ENCODE results near the gene CPO.
"Not testable (repeated sequence)": the region's sequence is repeated elsewhere in the genome, so short reads cannot be mapped to it uniquely, and the experiment has no call there.

Gene CPO

DNA sequence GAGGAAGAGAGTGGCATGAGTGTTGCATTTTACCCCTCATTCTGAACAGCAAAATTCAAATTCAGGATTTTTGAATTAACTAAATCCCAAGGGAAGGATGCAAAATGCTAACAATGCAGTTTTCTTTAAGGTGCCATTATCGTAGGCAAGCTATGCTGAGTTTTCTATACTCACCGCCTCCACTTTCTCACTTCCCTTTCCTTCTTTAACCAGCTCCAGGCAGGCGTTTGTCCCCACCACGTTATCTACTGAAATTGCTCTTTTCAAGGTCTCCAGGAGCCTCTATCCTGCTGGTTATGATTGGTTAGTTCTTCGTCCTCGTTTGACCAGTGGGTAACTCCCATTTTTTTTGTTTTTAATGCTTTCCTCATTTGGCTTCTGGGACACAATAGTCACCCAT is 1.8 kb upstream of the CPO start:
- Histone ChIP-seq H3K4me3 (ENCODE audit: low read length in 2 of 2) (no peak overlapping the region), H3K27me3 (ENCODE audit: control insufficient read depth in 2 of 2, insufficient read depth in 2 of 2, low read length in 2 of 2) (no peaks in the 10 kb centered on the region), H3K27ac (ENCODE audit: low read depth in 2 of 2, low read length in 2 of 2) (no peak overlapping the region), H3K9me3 (ENCODE audit: control insufficient read depth in 2 of 2, low read length in 2 of 2) (no peaks in the 10 kb centered on the region), H3K4me1 (ENCODE audit: control insufficient read depth in 2 of 2, insufficient read depth in 2 of 2, low read length in 2 of 2) (no peaks in the 10 kb centered on the region), H3K9ac (ENCODE audit: low read depth in 1 of 2, low read length in 2 of 2) (no peak overlapping the region), H3K36me3 (ENCODE audit: control insufficient read depth in 2 of 2, insufficient read depth in 2 of 2, low read length in 2 of 2) (no peaks in the 10 kb centered on the region)

- no peaks in the 10 kb centered on the region for H3K4me1 ChIP-seq (ENCODE audit: control insufficient read depth in 2 of 2, insufficient read depth in 2 of 2, low read length in 2 of 2)
- H3K9ac ChIP-seq (ENCODE audit: low read depth in 1 of 2, low read length in 2 of 2), result no peak overlapping the region
- H3K4me3 ChIP-seq (ENCODE audit: low read length in 2 of 2), result no peak overlapping the region
- no peaks in the 10 kb centered on the region for H3K36me3 ChIP-seq (ENCODE audit: control insufficient read depth in 2 of 2, insufficient read depth in 2 of 2, low read length in 2 of 2)
- no peaks in the 10 kb centered on the region for H3K9me3 ChIP-seq (ENCODE audit: control insufficient read depth in 2 of 2, low read length in 2 of 2)
- no peaks in the 10 kb centered on the region for H3K27me3 ChIP-seq (ENCODE audit: control insufficient read depth in 2 of 2, insufficient read depth in 2 of 2, low read length in 2 of 2)
- no peak overlapping the region for H3K27ac ChIP-seq (ENCODE audit: low read depth in 2 of 2, low read length in 2 of 2)
Observed at GRCh38 chr2:206940546-206940945, 1.2 kb downstream of the CPO start.

GRCh38 chr2:206942592-206943478 is 3.5 kb downstream of the CPO start:
- Histone ChIP-seq H3K4me3 (ENCODE audit: low read length in 2 of 2) (no peak overlapping the region), H3K27me3 (ENCODE audit: control insufficient read depth in 2 of 2, insufficient read depth in 2 of 2, low read length in 2 of 2) (no peaks in the 10 kb centered on the region), H3K9ac (ENCODE audit: low read depth in 1 of 2, low read length in 2 of 2) (no peak overlapping the region), H3K9me3 (ENCODE audit: control insufficient read depth in 2 of 2, low read length in 2 of 2) (no peaks in the 10 kb centered on the region), H3K36me3 (ENCODE audit: control insufficient read depth in 2 of 2, insufficient read depth in 2 of 2, low read length in 2 of 2) (no peaks in the 10 kb centered on the region), H3K4me1 (ENCODE audit: control insufficient read depth in 2 of 2, insufficient read depth in 2 of 2, low read length in 2 of 2) (no peaks in the 10 kb centered on the region), H3K27ac (ENCODE audit: low read depth in 2 of 2, low read length in 2 of 2) (no peak overlapping the region)

DNA sequence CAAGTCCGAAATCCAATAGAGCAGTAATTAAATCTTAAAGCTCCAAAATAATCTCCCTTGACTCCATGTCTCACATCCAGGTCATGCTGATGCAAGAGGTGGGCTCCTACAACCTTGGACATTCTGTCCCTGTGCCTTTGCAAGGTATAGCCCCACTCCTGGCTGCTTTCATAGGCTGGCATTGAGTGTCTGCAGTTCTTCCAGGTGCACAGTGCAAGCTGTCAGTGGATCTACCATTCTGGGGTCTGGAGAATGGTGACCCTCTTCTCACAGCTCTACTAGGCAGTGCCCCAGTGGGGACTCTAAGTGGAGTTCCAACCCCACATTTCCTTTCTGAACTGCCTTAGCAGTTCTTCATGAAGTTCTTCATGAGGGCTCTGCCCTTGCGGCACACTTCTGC is 14.1 kb downstream of the CPO start:
- H3K27ac ChIP-seq (ENCODE audit: low read depth in 2 of 2, low read length in 2 of 2); H3K4me3 ChIP-seq (ENCODE audit: low read length in 2 of 2); H3K36me3 ChIP-seq (ENCODE audit: control insufficient read depth in 2 of 2, insufficient read depth in 2 of 2, low read length in 2 of 2); H3K4me1 ChIP-seq (ENCODE audit: control insufficient read depth in 2 of 2, insufficient read depth in 2 of 2, low read length in 2 of 2); H3K27me3 ChIP-seq (ENCODE audit: control insufficient read depth in 2 of 2, insufficient read depth in 2 of 2, low read length in 2 of 2); H3K9me3 ChIP-seq (ENCODE audit: control insufficient read depth in 2 of 2, low read length in 2 of 2); H3K9ac ChIP-seq (ENCODE audit: low read depth in 1 of 2, low read length in 2 of 2): not testable (repeated sequence)

GRCh38 chr2:206955253-206955652 is 15.9 kb downstream of the CPO start:
- H3K4me1 ChIP-seq (ENCODE audit: control insufficient read depth in 2 of 2, insufficient read depth in 2 of 2, low read length in 2 of 2), result no peaks in the 10 kb centered on the region
- no peak overlapping the region for H3K9ac ChIP-seq (ENCODE audit: low read depth in 1 of 2, low read length in 2 of 2)
- H3K4me3 ChIP-seq (ENCODE audit: low read length in 2 of 2), result no peak overlapping the region
- H3K27ac ChIP-seq (ENCODE audit: low read depth in 2 of 2, low read length in 2 of 2), result no peak overlapping the region
- no peaks in the 10 kb centered on the region for H3K36me3 ChIP-seq (ENCODE audit: control insufficient read depth in 2 of 2, insufficient read depth in 2 of 2, low read length in 2 of 2)
- no peaks in the 10 kb centered on the region for H3K9me3 ChIP-seq (ENCODE audit: control insufficient read depth in 2 of 2, low read length in 2 of 2)
- no peaks in the 10 kb centered on the region for H3K27me3 ChIP-seq (ENCODE audit: control insufficient read depth in 2 of 2, insufficient read depth in 2 of 2, low read length in 2 of 2)

DNA sequence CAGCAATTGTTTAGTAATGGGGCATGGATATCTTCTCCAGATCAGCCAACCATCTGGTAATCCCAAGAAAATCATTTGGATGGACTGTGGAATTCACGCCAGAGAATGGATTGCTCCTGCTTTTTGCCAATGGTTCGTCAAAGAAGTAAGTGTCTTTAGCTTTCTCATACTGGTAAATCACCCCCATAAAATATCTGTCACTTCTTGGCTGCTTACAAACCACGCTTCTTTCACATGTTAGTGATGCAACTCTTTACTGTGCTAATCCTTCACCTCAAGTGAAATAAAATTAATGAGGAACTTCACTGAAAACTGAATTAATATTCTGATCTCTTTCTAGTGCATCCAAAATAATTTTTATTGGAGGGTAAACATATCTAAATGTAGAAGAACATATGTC is 18.9 kb downstream of the CPO start:
- Histone ChIP-seq H3K4me3 (ENCODE audit: low read length in 2 of 2) (no peak overlapping the region), H3K4me1 (ENCODE audit: control insufficient read depth in 2 of 2, insufficient read depth in 2 of 2, low read length in 2 of 2) (no peaks in the 10 kb centered on the region), H3K27ac (ENCODE audit: low read depth in 2 of 2, low read length in 2 of 2) (no peak overlapping the region), H3K27me3 (ENCODE audit: control insufficient read depth in 2 of 2, insufficient read depth in 2 of 2, low read length in 2 of 2) (no peaks in the 10 kb centered on the region), H3K36me3 (ENCODE audit: control insufficient read depth in 2 of 2, insufficient read depth in 2 of 2, low read length in 2 of 2) (no peaks in the 10 kb centered on the region), H3K9me3 (ENCODE audit: control insufficient read depth in 2 of 2, low read length in 2 of 2) (no peaks in the 10 kb centered on the region), H3K9ac (ENCODE audit: low read depth in 1 of 2, low read length in 2 of 2) (no peak overlapping the region)

DNA sequence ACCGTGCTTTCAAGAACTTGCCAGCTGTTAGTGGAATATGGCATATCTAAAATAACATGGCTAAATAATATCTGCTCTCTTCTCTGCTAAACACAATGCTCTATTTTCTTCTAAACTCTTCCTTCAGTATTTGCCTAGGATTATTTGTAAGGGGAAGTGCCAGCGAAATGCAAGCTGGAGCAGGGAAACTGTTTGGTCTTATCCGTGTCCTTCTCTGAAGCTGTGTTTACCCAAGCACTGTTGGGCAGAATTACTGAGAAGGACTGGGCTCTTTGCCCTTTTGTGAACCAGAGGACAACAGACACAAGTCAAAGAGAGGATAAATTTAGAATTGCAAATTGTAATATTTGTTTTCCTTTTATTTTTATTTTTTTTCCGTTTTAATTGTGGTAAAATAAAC is 23.6 kb downstream of the CPO start:
- no peaks in the 10 kb centered on the region for H3K9me3 ChIP-seq (ENCODE audit: control insufficient read depth in 2 of 2, low read length in 2 of 2)
- H3K9ac ChIP-seq (ENCODE audit: low read depth in 1 of 2, low read length in 2 of 2), result no peak overlapping the region
- no peaks in the 10 kb centered on the region for H3K36me3 ChIP-seq (ENCODE audit: control insufficient read depth in 2 of 2, insufficient read depth in 2 of 2, low read length in 2 of 2)
- no peak overlapping the region for H3K4me3 ChIP-seq (ENCODE audit: low read length in 2 of 2)
- H3K27me3 ChIP-seq (ENCODE audit: control insufficient read depth in 2 of 2, insufficient read depth in 2 of 2, low read length in 2 of 2), result no peaks in the 10 kb centered on the region
- H3K27ac ChIP-seq (ENCODE audit: low read depth in 2 of 2, low read length in 2 of 2), result no peak overlapping the region
- H3K4me1 ChIP-seq (ENCODE audit: control insufficient read depth in 2 of 2, insufficient read depth in 2 of 2, low read length in 2 of 2), result no peaks in the 10 kb centered on the region

GRCh38 chr2:206968134-206969086 is 29.1 kb downstream of the CPO start:
- Histone ChIP-seq H3K4me1 (ENCODE audit: control insufficient read depth in 2 of 2, insufficient read depth in 2 of 2, low read length in 2 of 2) (no peaks in the 10 kb centered on the region), H3K36me3 (ENCODE audit: control insufficient read depth in 2 of 2, insufficient read depth in 2 of 2, low read length in 2 of 2) (no peaks in the 10 kb centered on the region), H3K27ac (ENCODE audit: low read depth in 2 of 2, low read length in 2 of 2) (no peak overlapping the region), H3K9ac (ENCODE audit: low read depth in 1 of 2, low read length in 2 of 2) (no peak overlapping the region), H3K4me3 (ENCODE audit: low read length in 2 of 2) (no peak overlapping the region), H3K9me3 (ENCODE audit: control insufficient read depth in 2 of 2, low read length in 2 of 2) (no peaks in the 10 kb centered on the region), H3K27me3 (ENCODE audit: control insufficient read depth in 2 of 2, insufficient read depth in 2 of 2, low read length in 2 of 2) (no peaks in the 10 kb centered on the region)

- H3K9me3 ChIP-seq (ENCODE audit: control insufficient read depth in 2 of 2, low read length in 2 of 2), result no peaks in the 10 kb centered on the region
- H3K36me3 ChIP-seq (ENCODE audit: control insufficient read depth in 2 of 2, insufficient read depth in 2 of 2, low read length in 2 of 2), result no peaks in the 10 kb centered on the region
- H3K9ac ChIP-seq (ENCODE audit: low read depth in 1 of 2, low read length in 2 of 2), result no peak overlapping the region
- no peaks in the 10 kb centered on the region for H3K4me1 ChIP-seq (ENCODE audit: control insufficient read depth in 2 of 2, insufficient read depth in 2 of 2, low read length in 2 of 2)
- H3K27me3 ChIP-seq (ENCODE audit: control insufficient read depth in 2 of 2, insufficient read depth in 2 of 2, low read length in 2 of 2), result no peaks in the 10 kb centered on the region
- H3K27ac ChIP-seq (ENCODE audit: low read depth in 2 of 2, low read length in 2 of 2), result no peak overlapping the region
- H3K4me3 ChIP-seq (ENCODE audit: low read length in 2 of 2), result no peak overlapping the region
Observed at GRCh38 chr2:206969192-206969591, 29.9 kb downstream of the CPO start.
